UCSD-AML1 (cell line): ENCODE measurements around the gene HPRT1.

Experiments used
- DNase-seq: peaks from one replicate; lab custom pipeline; 2025; ENCODE audit not compliant: unreplicated experiment; lab: John Stamatoyannopoulos, UW

HPRT1 gene

GRCh38 chrX:134476284-134476683, 16.3 kb downstream of the HPRT1 start:
- no peak for DNase-seq

GRCh38 chrX:134478374-134478773, 18.4 kb downstream of the HPRT1 start:
- no peak for DNase-seq

- DNase-seq, result no peak
These were observed 20.1 kb downstream of the HPRT1 start for GRCh38 chrX:134480061-134480460.

GRCh38 chrX:134481339-134481738, 21.4 kb downstream of the HPRT1 start:
- DNase-seq, result no peak

- no peak for DNase-seq
These were observed 22.4 kb downstream of the HPRT1 start for GRCh38 chrX:134482371-134482770.

- no peak for DNase-seq
These were observed 24.1 kb downstream of the HPRT1 start for GRCh38 chrX:134484039-134484438.

- no peak for DNase-seq
These were observed 42.0 kb downstream of the HPRT1 start for GRCh38 chrX:134501941-134502340.

- DNase-seq, result no peak
These were observed 42.7 kb downstream of the HPRT1 start for GRCh38 chrX:134502686-134503085.

GRCh38 chrX:134512566-134512965, 52.6 kb downstream of the HPRT1 start:
- no peak for DNase-seq

GRCh38 chrX:134513091-134513490, 53.1 kb downstream of the HPRT1 start:
- DNase-seq, result no peak

GRCh38 chrX:134520860-134521390, 61.0 kb downstream of the HPRT1 start:
- DNase-seq, result peak; percentile 25

GRCh38 chrX:134524181-134524580, 64.2 kb downstream of the HPRT1 start:
- no peak for DNase-seq

GRCh38 chrX:134525086-134525792, 65.3 kb downstream of the HPRT1 start:
- DNase-seq, result no peak

- no peak for DNase-seq
These were observed 66.4 kb downstream of the HPRT1 start for GRCh38 chrX:134526399-134526798.

- DNase-seq, result no peak
These were observed 69.0 kb downstream of the HPRT1 start for GRCh38 chrX:134528960-134529359.

- no peak for DNase-seq
These were observed 69.5 kb downstream of the HPRT1 start for GRCh38 chrX:134529481-134529880.

GRCh38 chrX:134530845-134531244, 70.9 kb downstream of the HPRT1 start:
- no peak for DNase-seq

- no peak for DNase-seq
These were observed 73.4 kb downstream of the HPRT1 start for GRCh38 chrX:134533352-134533751.

GRCh38 chrX:134533952-134534351, 74.0 kb downstream of the HPRT1 start:
- no peak for DNase-seq

- DNase-seq, result no peak
These were observed 77.4 kb downstream of the HPRT1 start for GRCh38 chrX:134537179-134537955.

GRCh38 chrX:134538316-134538715, 78.4 kb downstream of the HPRT1 start:
- DNase-seq, result no peak

GRCh38 chrX:134541906-134542305, 81.9 kb downstream of the HPRT1 start:
- no peak for DNase-seq
